ENCODE data around the gene ZNF576.
"Not testable (repeated sequence)": the region's sequence is repeated elsewhere in the genome, so short reads cannot be mapped to it uniquely, and the experiment has no call there.

Gene ZNF576

DNA sequence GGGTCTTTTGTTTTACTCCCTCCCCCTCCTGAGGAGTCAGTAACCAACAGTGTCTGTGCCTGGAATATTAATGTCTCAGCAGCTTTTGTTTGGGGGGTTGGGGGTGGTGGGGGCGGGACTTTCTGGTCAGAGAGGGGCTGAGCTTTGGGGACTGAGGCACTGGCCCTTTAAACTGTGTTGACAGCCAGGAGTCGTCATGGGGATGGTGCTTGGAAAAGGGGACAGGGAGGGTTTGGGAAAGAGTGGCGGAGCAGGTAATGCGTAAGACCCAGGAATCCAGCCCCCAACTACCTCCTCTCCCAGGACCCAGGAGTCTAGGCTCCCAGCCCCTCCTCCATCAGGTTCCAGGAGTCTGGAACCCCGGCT lies 38.1 kb downstream of the ZNF576 start:
- H3K27me3 ChIP-seq, result peaks cover 69% of the 10 kb centered on the region
- peaks cover 0 to 3% of the 10 kb centered on the region in 2 experiments for H3K4me1 ChIP-seq (ENCODE audit: control insufficient read depth in 1 of 2, insufficient read depth in 1 of 2, low read depth in 1 of 2, low read length in 1 of 2)
- no peaks in the 10 kb centered on the region for H3K9me3 ChIP-seq
- TF ChIP-seq, protein P1, sequence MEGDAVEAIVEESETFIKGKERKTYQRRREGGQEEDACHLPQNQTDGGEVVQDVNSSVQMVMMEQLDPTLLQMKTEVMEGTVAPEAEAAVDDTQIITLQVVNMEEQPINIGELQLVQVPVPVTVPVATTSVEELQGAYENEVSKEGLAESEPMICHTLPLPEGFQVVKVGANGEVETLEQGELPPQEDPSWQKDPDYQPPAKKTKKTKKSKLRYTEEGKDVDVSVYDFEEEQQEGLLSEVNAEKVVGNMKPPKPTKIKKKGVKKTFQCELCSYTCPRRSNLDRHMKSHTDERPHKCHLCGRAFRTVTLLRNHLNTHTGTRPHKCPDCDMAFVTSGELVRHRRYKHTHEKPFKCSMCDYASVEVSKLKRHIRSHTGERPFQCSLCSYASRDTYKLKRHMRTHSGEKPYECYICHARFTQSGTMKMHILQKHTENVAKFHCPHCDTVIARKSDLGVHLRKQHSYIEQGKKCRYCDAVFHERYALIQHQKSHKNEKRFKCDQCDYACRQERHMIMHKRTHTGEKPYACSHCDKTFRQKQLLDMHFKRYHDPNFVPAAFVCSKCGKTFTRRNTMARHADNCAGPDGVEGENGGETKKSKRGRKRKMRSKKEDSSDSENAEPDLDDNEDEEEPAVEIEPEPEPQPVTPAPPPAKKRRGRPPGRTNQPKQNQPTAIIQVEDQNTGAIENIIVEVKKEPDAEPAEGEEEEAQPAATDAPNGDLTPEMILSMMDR (IDR thresholded peaks at IDR 0.05), result no peak
- H3K4me3 ChIP-seq (ENCODE audit: low read depth in 1 of 2, low read length in 1 of 2), result no peak overlapping the region
- H3K27ac ChIP-seq, result no peak overlapping the region
- H3K36me3 ChIP-seq, result no peaks in the 10 kb centered on the region

DNA sequence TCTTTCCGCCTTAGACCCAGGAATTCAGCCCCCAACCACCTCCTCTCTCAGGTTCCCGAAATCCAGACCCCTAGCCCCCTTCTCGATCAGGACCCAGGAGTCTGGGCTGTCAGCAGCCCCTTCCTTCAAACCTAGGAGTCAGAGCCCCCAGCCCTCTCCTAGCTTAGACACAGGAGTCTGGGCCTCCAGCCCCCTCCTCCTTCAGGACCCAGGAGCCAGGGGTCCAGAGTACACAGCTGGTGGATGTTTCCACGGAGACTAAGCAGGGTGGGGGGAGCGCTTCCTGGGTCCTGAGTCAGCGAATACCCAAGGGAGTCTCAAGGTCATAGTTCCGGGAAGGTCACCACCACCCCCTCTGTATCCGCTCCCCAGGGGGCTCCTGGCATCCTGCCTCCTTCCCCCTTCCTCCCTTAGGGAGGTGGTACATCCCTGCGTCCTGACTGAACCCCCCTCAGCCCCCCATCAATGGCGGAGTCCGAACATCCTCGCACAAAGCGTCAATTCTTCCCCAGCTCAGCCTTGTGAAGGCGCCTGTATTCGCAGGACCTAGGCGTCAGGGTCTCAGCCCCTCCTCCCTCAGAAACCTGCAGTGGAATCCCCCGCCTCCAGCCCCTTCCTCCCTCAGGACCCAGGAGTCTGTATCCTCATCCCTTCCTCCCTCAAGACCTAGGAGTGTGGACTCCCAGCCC lies 38.6 kb downstream of the ZNF576 start:
- H3K36me3 ChIP-seq, result no peaks in the 10 kb centered on the region
- H3K9me3 ChIP-seq, result no peaks in the 10 kb centered on the region
- H3K4me3 ChIP-seq (ENCODE audit: low read depth in 1 of 2, low read length in 1 of 2), result no peak overlapping the region
- peaks cover 0 to 6% of the 10 kb centered on the region in 2 experiments for H3K4me1 ChIP-seq (ENCODE audit: control insufficient read depth in 1 of 2, insufficient read depth in 1 of 2, low read depth in 1 of 2, low read length in 1 of 2)
- no peak overlapping the region for H3K27ac ChIP-seq
- peaks cover 73% of the 10 kb centered on the region for H3K27me3 ChIP-seq
- TF ChIP-seq, protein P1 (IDR thresholded peaks at IDR 0.05), result no peak

DNA sequence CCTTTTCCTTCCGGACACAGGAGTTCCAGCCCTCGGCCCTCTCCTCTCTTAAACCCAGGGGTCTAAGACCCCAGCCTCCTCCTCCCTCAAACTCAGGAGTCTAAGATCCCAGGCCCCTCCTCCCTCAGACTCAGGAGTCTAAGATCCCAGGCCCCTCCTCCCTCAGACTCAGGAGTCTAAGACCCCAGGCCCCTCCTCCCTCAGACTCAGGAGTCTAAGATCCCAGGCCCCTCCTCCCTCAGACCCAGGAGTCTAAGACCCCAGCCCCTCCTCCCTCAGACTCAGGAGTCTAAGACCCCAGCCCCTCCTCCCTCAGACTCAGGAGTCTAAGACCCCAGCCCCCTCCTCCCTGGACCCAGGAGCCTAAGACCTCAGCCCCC lies 39.2 kb downstream of the ZNF576 start:
- not testable (repeated sequence) for H3K9me3 ChIP-seq; H3K4me3 ChIP-seq (ENCODE audit: low read depth in 1 of 2, low read length in 1 of 2); H3K36me3 ChIP-seq; H3K27ac ChIP-seq
- Histone ChIP-seq H3K27me3 (peaks cover 78% of the 10 kb centered on the region), H3K4me1 (ENCODE audit: control insufficient read depth in 1 of 2, insufficient read depth in 1 of 2, low read depth in 1 of 2, low read length in 1 of 2) (peaks cover 3 to 11% of the 10 kb centered on the region in 2 experiments)

DNA sequence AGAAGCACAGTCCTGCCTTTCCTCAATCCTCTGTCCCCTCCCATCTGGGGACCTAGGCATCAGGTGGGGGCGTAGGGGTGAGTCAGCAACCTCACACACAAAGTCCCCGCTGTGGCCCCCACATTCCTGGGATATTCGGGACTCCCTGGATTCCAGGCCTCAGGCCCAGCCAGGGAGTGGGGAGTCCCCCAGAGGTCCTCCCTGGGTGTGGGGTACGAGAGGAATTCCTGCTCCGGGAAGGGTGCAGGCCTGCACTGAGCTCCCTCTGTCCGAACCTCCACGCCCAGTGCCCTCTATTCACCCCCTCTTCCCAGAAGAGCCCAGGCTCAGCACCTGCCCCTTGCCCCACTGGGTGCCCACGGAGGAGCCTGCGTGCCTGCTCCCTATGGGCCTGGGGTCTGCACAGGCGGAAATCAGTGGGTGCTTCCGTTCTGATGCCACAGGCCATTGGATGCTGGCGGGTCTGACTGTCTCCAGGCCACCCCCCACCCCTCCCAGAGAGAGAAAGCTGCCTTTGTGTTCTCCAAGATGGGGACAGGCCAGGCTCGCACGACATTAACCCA lies 39.8 kb downstream of the ZNF576 start:
- peaks cover 85% of the 10 kb centered on the region for H3K27me3 ChIP-seq
- no peaks in the 10 kb centered on the region for H3K9me3 ChIP-seq
- TF ChIP-seq, protein P1 (IDR thresholded peaks at IDR 0.05), result no peak
- H3K4me1 ChIP-seq (ENCODE audit: control insufficient read depth in 1 of 2, insufficient read depth in 1 of 2, low read depth in 1 of 2, low read length in 1 of 2), result peaks cover 3 to 11% of the 10 kb centered on the region in 2 experiments
- no peak overlapping the region for H3K4me3 ChIP-seq (ENCODE audit: low read depth in 1 of 2, low read length in 1 of 2)
- no peak overlapping the region for H3K27ac ChIP-seq
- no peaks in the 10 kb centered on the region for H3K36me3 ChIP-seq

DNA sequence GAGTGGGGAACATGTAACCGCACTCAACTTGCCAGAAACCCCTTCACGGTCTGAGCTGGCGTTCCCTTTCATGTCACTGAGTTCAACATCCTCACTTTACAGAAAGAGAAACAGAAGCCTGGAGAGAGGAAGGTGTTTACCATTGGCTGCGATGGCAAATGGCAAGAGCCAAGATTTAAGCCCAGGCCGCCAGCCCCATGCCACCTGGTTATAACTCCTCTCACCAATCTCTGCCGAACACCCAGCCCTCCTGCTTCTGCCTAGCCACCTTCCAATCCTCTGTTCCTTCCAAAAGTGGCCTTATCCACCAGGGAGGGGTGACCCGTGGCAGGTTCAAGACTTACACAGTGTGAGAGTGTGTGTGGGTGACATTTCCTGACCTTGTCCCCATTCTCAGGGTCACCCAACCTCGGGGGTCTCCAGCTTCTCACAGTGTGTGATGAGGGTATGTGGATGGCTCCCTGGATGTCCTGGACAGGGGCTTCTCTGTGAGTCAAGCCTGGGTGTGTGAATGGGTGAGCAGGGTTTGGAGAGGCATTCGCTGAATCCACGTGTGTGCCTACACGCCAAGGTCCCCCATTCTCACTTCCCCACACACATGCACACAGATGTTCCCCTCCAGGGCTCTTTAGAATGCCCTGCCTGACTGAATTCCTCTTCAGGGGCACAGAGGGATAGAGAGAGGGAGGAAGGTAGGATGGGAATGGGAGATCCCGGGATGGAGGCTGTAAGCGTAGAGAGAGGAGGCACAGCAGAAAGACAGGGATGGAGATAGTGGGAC lies 42.0 kb downstream of the ZNF576 start:
- Histone ChIP-seq H3K9me3 (no peaks in the 10 kb centered on the region), H3K27me3 (peaks cover 84% of the 10 kb centered on the region), H3K36me3 (no peaks in the 10 kb centered on the region), H3K4me1 (ENCODE audit: control insufficient read depth in 1 of 2, insufficient read depth in 1 of 2, low read depth in 1 of 2, low read length in 1 of 2) (peaks cover 3 to 11% of the 10 kb centered on the region in 2 experiments), H3K27ac (no peak overlapping the region), H3K4me3 (ENCODE audit: low read depth in 1 of 2, low read length in 1 of 2) (no peak overlapping the region)
- TF ChIP-seq, protein P1 (IDR thresholded peaks at IDR 0.05), result no peak
